Osteocyte (in vitro differentiated cells): ENCODE results near the gene RHOD. TPM values are rescaled to one million over a fixed set of nuclear protein-coding genes. Genes with fewer than 3 reads are reported as not detected.

Source experiments
- DNase-seq: peaks from one replicate; pipeline ENCODE4 v3.0.0; 2021; ENCODE audit warnings: mixed read lengths; ENCODE audit not compliant: unreplicated experiment; ENCODE audit errors: extremely low spot score
- H3K27ac Mint-ChIP-seq: one replicate; pipeline ENCODE4 v1.8.0; 2021; ENCODE audit warnings: mild to moderate bottlenecking, mixed read lengths; ENCODE audit not compliant: unreplicated experiment
- H3K27me3 Mint-ChIP-seq: one replicate; pipeline ENCODE4 v1.8.0; 2021; ENCODE audit warnings: mixed read lengths; ENCODE audit not compliant: unreplicated experiment
- H3K36me3 Mint-ChIP-seq: one replicate; pipeline ENCODE4 v1.8.0; 2021; ENCODE audit warnings: mixed read lengths; ENCODE audit not compliant: unreplicated experiment
- H3K4me1 Mint-ChIP-seq: one replicate; pipeline ENCODE4 v1.8.0; 2021; ENCODE audit warnings: mixed read lengths; ENCODE audit not compliant: unreplicated experiment
- H3K4me3 Mint-ChIP-seq: one replicate; pipeline ENCODE4 v1.8.0; 2021; ENCODE audit warnings: mild to moderate bottlenecking, moderate library complexity, mixed read lengths; ENCODE audit not compliant: unreplicated experiment
- H3K9me3 Mint-ChIP-seq: one replicate; pipeline ENCODE4 v1.8.0; 2021; ENCODE audit warnings: mixed read lengths; ENCODE audit not compliant: unreplicated experiment
- CTCF ChIP-seq: fragments of 200-600 bp; sonication (generic); IDR thresholded peaks from 2 replicates; pipeline ENCODE4 v1.5.0; 2021; ENCODE audit warnings: antibody characterized with exemption, mild to moderate bottlenecking, moderate library complexity
- total RNA-seq: library from RNA; stranded (reverse); gene quantifications from 2 replicates; pipeline ENCODE4 v1.2.1, GENCODE V29; 2021

Gene RHOD
- total RNA-seq, 1 donor from 2014 or later = 9.4 TPM

DNA sequence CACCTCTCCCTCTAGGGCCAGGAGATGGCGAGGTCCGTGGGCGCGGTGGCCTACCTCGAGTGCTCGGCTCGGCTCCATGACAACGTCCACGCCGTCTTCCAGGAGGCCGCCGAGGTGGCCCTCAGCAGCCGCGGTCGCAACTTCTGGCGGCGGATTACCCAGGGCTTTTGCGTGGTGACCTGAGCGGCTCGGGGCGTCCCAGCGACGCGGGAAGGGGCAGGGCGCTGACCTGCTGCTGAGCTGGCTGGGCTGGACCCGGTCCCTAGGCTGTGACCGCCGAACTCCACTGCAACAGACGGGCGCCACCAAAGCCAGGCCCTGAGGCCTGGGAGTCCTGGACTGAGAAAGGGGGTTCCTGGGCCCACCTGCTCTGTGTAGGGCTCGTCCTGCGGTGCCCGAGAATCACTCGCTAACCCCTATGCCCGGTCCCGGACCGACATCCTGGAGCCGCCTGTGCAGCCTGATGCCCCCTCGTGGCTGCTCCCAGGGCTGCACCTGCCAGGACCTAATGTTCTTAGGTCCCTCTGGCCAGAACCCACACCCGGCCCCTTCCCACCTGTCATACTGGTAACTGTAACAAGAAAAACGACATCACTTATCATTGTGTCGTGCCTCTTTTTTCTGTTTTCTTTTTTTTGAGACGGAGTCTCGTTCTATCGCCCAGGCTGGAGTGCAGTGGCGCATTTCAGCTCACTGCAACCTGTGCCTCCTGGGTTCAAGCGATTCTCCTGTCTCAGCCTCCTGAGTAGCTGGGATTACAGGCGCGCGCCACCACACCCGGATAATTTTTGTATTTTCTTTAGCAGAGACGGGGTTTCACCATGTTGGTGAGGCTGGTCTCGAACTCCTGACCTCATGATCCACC, 15.0 kb downstream of the RHOD start:
- Mint-ChIP-seq H3K27me3 (no peaks in the 10 kb centered on the region), H3K4me1 (no peaks in the 10 kb centered on the region), H3K9me3 (no peaks in the 10 kb centered on the region), H3K4me3 (no peak overlapping the region), H3K27ac (no peak overlapping the region), H3K36me3 (no peaks in the 10 kb centered on the region)
- DNase-seq = no peak
- TF ChIP-seq CTCF = peak; percentile 76

- no peaks in the 10 kb centered on the region for H3K36me3 Mint-ChIP-seq
- H3K9me3 Mint-ChIP-seq = no peaks in the 10 kb centered on the region
- H3K4me1 Mint-ChIP-seq = no peaks in the 10 kb centered on the region
- no peak for DNase-seq
- H3K27ac Mint-ChIP-seq = no peak overlapping the region
- H3K4me3 Mint-ChIP-seq = no peak overlapping the region
- no peaks in the 10 kb centered on the region for H3K27me3 Mint-ChIP-seq
- no peak for TF ChIP-seq CTCF
These were observed 15.6 kb downstream of the RHOD start for GRCh38 chr11:67072295-67072694.

DNA sequence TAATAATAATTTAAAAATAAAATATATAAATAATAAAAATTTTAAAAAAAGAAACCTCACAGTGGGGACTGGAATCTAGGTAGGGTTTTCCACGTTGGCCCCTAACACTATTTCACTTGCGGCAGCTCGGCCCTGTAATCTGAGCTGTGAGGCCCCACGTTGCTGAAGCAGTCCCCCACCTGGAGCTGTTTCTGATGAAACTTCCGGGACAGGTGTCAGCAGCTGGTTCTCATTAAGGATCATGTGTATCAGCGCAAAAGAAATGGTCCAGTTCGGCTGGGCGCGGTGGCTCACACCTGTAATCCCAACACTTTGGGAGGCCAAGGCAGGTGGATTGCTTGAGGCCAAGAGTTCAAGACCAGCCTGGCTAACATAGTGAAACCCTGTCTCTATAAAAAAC, 17.3 kb downstream of the RHOD start:
- Mint-ChIP-seq H3K27me3 (no peaks in the 10 kb centered on the region), H3K9me3 (no peaks in the 10 kb centered on the region), H3K4me3 (no peak overlapping the region), H3K36me3 (no peaks in the 10 kb centered on the region), H3K4me1 (peaks cover 8% of the 10 kb centered on the region), H3K27ac (no peak overlapping the region)
- no peak for TF ChIP-seq CTCF
- no peak for DNase-seq

DNA sequence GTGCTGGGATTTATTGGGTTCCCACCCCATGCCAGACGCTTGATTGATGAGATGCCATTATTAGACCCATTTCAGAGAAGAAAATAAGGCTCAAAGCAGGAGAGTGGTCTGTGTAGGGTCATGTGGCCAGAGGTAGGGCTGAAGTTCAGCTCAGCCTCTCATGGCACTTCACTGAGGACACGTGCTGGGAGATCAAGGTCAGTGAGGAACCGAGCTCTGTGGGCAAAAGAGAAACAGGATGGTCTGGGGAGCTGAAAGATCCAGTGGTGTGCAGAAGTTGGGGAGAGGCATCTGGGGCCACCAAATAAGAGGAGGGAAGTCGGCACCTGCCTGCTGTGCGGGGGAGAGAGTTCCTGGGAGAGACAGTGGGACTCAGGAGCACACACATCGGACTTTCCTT, 19.6 kb downstream of the RHOD start:
- no peak for DNase-seq

More for the DNA sequence above, 19.6 kb downstream of the RHOD start:
- H3K36me3 Mint-ChIP-seq = no peaks in the 10 kb centered on the region
- no peaks in the 10 kb centered on the region for H3K27me3 Mint-ChIP-seq
- H3K9me3 Mint-ChIP-seq = no peaks in the 10 kb centered on the region
- H3K27ac Mint-ChIP-seq = no peak overlapping the region
- H3K4me3 Mint-ChIP-seq = no peak overlapping the region
- no peak for TF ChIP-seq CTCF
- H3K4me1 Mint-ChIP-seq = peaks cover 13% of the 10 kb centered on the region
